ENCODE results near the gene RNMT. TPM values are rescaled to one million over a fixed set of nuclear protein-coding genes. Genes with fewer than 3 reads are reported as not detected.

Gene RNMT
- total RNA-seq, 1 donor from 2014 or later = 45.8 TPM

DNA sequence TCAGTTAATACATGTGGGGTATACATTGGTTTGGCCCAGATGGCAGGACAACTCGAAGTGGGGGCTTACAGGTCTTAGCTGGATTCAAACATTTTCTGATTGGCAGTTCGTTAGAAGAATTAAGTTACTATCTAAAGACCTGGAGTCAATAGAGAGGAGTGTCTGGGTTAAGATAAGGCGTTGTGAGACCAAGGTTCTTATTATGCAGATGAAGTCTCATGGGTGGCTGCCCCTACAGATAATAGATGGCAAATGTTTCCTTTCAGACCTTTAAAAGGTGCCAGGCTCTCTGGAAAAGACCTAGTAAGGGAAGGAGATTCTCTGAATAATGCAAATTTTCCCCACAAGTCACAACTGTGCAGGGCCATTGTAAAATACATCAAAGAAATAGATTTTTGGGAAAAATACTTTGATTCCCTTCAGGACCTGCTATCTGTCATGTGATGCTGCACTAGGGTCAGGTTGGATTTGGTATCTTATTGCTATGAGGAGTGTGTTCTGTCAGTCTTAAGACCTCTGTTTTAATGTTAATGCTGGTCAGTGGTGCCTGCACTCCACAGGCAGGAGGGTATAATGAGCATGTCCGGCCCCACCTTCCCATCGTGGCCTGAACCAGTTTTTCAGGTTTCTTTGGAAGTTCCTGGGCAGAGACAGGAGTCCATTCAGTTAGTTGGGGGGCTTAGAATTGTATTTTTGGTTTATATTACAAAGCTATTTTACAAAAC, 83.2 kb downstream of the RNMT start:
- Histone ChIP-seq H3K4me2 (ENCODE audit: low read length) (no peak overlapping the region), H3K27me3 (ENCODE audit: insufficient read depth, low read length) (no peaks in the 10 kb centered on the region), H3K9me3 (ENCODE audit: insufficient read depth, low read depth, low read length) (no peaks in the 10 kb centered on the region), H3K27ac (ENCODE audit: low read depth, low read length) (no peak overlapping the region), H4K20me1 (ENCODE audit: insufficient read depth, low read length) (no peaks in the 10 kb centered on the region), H3K79me2 (ENCODE audit: insufficient read depth, low read length) (no peaks in the 10 kb centered on the region), H3K36me3 (ENCODE audit: insufficient read depth, low read length) (no peaks in the 10 kb centered on the region), H3K9ac (ENCODE audit: low read length) (no peak overlapping the region), H3K4me1 (ENCODE audit: insufficient read depth, low read length) (no peaks in the 10 kb centered on the region), H3K4me3 (ENCODE audit: insufficient read depth, low read depth, low read length) (no peak overlapping the region), H2AFZ (ENCODE audit: low read depth, low read length) (no peak overlapping the region)
- no peak for FAIRE-seq
- Mint-ChIP-seq H3K36me3 (ENCODE audit: low read depth, unreplicated experiment) (no peaks in the 10 kb centered on the region), H3K4me1 (ENCODE audit: low read depth, unreplicated experiment) (peaks cover 4% of the 10 kb centered on the region), H3K9me3 (ENCODE audit: unreplicated experiment) (no peaks in the 10 kb centered on the region), H3K27ac (ENCODE audit: unreplicated experiment) (no peak overlapping the region), H3K4me3 (ENCODE audit: unreplicated experiment) (no peak overlapping the region), H3K27me3 (ENCODE audit: low read depth, unreplicated experiment) (peaks cover 3% of the 10 kb centered on the region)
- DNase-seq (ENCODE audit: low read depth) = no peak
- TF ChIP-seq, protein P1, sequence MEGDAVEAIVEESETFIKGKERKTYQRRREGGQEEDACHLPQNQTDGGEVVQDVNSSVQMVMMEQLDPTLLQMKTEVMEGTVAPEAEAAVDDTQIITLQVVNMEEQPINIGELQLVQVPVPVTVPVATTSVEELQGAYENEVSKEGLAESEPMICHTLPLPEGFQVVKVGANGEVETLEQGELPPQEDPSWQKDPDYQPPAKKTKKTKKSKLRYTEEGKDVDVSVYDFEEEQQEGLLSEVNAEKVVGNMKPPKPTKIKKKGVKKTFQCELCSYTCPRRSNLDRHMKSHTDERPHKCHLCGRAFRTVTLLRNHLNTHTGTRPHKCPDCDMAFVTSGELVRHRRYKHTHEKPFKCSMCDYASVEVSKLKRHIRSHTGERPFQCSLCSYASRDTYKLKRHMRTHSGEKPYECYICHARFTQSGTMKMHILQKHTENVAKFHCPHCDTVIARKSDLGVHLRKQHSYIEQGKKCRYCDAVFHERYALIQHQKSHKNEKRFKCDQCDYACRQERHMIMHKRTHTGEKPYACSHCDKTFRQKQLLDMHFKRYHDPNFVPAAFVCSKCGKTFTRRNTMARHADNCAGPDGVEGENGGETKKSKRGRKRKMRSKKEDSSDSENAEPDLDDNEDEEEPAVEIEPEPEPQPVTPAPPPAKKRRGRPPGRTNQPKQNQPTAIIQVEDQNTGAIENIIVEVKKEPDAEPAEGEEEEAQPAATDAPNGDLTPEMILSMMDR (IDR thresholded peaks at IDR 0.05; ENCODE audit: insufficient read depth, low read depth, low read length) = no peak
- no peak for TF ChIP-seq EZH2 (IDR thresholded peaks at IDR 0.05; ENCODE audit: insufficient read depth, low read length)

DNA sequence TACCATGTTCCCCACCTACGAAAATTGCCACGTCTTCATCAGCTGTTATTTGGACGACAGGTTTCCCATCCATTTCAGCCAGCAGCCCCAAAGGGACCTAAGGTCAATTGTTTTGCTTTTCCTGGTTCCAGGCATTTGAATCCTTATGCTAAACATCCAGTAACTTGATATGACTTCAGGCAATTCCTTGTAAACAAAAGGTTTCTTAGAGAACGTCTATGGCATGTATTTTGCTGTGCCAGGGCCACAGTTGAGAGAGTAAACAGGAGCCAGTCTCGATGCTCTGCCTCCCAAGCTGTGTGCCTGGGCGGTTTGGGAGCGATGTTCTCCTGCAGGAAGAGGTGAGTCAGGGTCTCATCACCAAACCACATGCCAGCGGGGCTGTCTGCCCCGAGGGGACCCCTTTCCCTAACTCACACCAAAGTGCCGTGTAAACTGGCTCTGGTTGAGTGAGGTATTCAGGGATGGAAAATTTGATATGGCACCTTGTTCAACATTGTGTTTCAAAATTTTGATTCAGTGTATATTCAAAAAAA, 84.5 kb downstream of the RNMT start:
- H2AFZ ChIP-seq (ENCODE audit: low read depth, low read length) = no peak overlapping the region
- H3K79me2 ChIP-seq (ENCODE audit: insufficient read depth, low read length) = no peaks in the 10 kb centered on the region
- H3K9me3 ChIP-seq (ENCODE audit: insufficient read depth, low read depth, low read length) = no peaks in the 10 kb centered on the region
- TF ChIP-seq, protein P1 (IDR thresholded peaks at IDR 0.05; ENCODE audit: insufficient read depth, low read depth, low read length) = no peak
- no peak for TF ChIP-seq EZH2 (IDR thresholded peaks at IDR 0.05; ENCODE audit: insufficient read depth, low read length)
- H3K4me1 ChIP-seq (ENCODE audit: insufficient read depth, low read length) = no peaks in the 10 kb centered on the region
- H3K27ac Mint-ChIP-seq (ENCODE audit: unreplicated experiment) = no peak overlapping the region
- H4K20me1 ChIP-seq (ENCODE audit: insufficient read depth, low read length) = no peaks in the 10 kb centered on the region
- H3K4me3 ChIP-seq (ENCODE audit: insufficient read depth, low read depth, low read length) = no peak overlapping the region
- H3K27ac ChIP-seq (ENCODE audit: low read depth, low read length) = no peak overlapping the region
- H3K27me3 Mint-ChIP-seq (ENCODE audit: low read depth, unreplicated experiment) = peaks cover 3% of the 10 kb centered on the region
- H3K27me3 ChIP-seq (ENCODE audit: insufficient read depth, low read length) = no peaks in the 10 kb centered on the region
- H3K4me3 Mint-ChIP-seq (ENCODE audit: unreplicated experiment) = no peak overlapping the region
- no peak overlapping the region for H3K4me2 ChIP-seq (ENCODE audit: low read length)
- peaks cover 4% of the 10 kb centered on the region for H3K4me1 Mint-ChIP-seq (ENCODE audit: low read depth, unreplicated experiment)
- H3K36me3 ChIP-seq (ENCODE audit: insufficient read depth, low read length) = no peaks in the 10 kb centered on the region
- H3K9me3 Mint-ChIP-seq (ENCODE audit: unreplicated experiment) = no peaks in the 10 kb centered on the region
- DNase-seq (ENCODE audit: low read depth) (no peak), FAIRE-seq (no peak)
- H3K36me3 Mint-ChIP-seq (ENCODE audit: low read depth, unreplicated experiment) = no peaks in the 10 kb centered on the region
- no peak overlapping the region for H3K9ac ChIP-seq (ENCODE audit: low read length)

DNA sequence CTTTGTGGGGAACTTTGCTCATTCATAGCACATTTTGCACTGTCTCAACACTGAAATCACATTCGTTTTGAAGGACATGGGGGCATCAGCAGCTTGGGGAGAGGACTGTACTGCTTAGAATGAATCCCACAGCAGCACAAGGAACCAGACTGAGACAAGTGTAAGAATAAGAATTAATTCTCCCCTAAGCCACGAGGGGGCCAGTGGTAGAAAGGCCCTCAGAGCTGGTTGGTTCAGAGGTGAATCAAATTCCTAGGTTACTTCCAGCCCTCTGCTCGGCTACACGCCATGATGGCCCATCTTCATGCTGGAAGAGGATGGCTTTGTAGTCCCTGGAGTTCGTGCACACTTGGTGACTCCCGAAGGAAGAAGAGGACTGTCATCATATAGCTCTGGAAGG, 85.5 kb downstream of the RNMT start:
- Mint-ChIP-seq H3K36me3 (ENCODE audit: low read depth, unreplicated experiment) (no peaks in the 10 kb centered on the region), H3K4me3 (ENCODE audit: unreplicated experiment) (no peak overlapping the region), H3K4me1 (ENCODE audit: low read depth, unreplicated experiment) (peaks cover 4% of the 10 kb centered on the region), H3K27ac (ENCODE audit: unreplicated experiment) (no peak overlapping the region), H3K27me3 (ENCODE audit: low read depth, unreplicated experiment) (peaks cover 3% of the 10 kb centered on the region), H3K9me3 (ENCODE audit: unreplicated experiment) (no peaks in the 10 kb centered on the region)
- Histone ChIP-seq H3K4me1 (ENCODE audit: insufficient read depth, low read length) (no peaks in the 10 kb centered on the region), H4K20me1 (ENCODE audit: insufficient read depth, low read length) (no peaks in the 10 kb centered on the region), H2AFZ (ENCODE audit: low read depth, low read length) (no peak overlapping the region), H3K4me3 (ENCODE audit: insufficient read depth, low read depth, low read length) (no peak overlapping the region), H3K27me3 (ENCODE audit: insufficient read depth, low read length) (no peaks in the 10 kb centered on the region), H3K9me3 (ENCODE audit: insufficient read depth, low read depth, low read length) (no peaks in the 10 kb centered on the region), H3K9ac (ENCODE audit: low read length) (no peak overlapping the region), H3K36me3 (ENCODE audit: insufficient read depth, low read length) (no peaks in the 10 kb centered on the region), H3K79me2 (ENCODE audit: insufficient read depth, low read length) (no peaks in the 10 kb centered on the region), H3K4me2 (ENCODE audit: low read length) (no peak overlapping the region), H3K27ac (ENCODE audit: low read depth, low read length) (no peak overlapping the region)
- TF ChIP-seq, protein P1 (IDR thresholded peaks at IDR 0.05; ENCODE audit: insufficient read depth, low read depth, low read length) = no peak
- no peak for TF ChIP-seq EZH2 (IDR thresholded peaks at IDR 0.05; ENCODE audit: insufficient read depth, low read length)
- FAIRE-seq = no peak
- DNase-seq (ENCODE audit: low read depth) = no peak

All from astrocyte (in vitro differentiated cells and primary cell).